ENCODE data around the gene TEP1. TPM values are rescaled to one million over a fixed set of nuclear protein-coding genes. Genes with fewer than 3 reads are reported as not detected.

TEP1 gene
- total RNA-seq, 1 donor = 22.0 TPM

GRCh38 chr14:20387576-20387975 is 25.7 kb downstream of the TEP1 start:
- TF ChIP-seq, protein P1, sequence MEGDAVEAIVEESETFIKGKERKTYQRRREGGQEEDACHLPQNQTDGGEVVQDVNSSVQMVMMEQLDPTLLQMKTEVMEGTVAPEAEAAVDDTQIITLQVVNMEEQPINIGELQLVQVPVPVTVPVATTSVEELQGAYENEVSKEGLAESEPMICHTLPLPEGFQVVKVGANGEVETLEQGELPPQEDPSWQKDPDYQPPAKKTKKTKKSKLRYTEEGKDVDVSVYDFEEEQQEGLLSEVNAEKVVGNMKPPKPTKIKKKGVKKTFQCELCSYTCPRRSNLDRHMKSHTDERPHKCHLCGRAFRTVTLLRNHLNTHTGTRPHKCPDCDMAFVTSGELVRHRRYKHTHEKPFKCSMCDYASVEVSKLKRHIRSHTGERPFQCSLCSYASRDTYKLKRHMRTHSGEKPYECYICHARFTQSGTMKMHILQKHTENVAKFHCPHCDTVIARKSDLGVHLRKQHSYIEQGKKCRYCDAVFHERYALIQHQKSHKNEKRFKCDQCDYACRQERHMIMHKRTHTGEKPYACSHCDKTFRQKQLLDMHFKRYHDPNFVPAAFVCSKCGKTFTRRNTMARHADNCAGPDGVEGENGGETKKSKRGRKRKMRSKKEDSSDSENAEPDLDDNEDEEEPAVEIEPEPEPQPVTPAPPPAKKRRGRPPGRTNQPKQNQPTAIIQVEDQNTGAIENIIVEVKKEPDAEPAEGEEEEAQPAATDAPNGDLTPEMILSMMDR (IDR thresholded peaks at IDR 0.05; ENCODE audit: insufficient read depth, low read depth, low read length) = no peak
- no peak overlapping the region for H3K4me3 ChIP-seq (ENCODE audit: low read depth, low read length)
- no peak for DNase-seq (ENCODE audit: low read depth)

DNA sequence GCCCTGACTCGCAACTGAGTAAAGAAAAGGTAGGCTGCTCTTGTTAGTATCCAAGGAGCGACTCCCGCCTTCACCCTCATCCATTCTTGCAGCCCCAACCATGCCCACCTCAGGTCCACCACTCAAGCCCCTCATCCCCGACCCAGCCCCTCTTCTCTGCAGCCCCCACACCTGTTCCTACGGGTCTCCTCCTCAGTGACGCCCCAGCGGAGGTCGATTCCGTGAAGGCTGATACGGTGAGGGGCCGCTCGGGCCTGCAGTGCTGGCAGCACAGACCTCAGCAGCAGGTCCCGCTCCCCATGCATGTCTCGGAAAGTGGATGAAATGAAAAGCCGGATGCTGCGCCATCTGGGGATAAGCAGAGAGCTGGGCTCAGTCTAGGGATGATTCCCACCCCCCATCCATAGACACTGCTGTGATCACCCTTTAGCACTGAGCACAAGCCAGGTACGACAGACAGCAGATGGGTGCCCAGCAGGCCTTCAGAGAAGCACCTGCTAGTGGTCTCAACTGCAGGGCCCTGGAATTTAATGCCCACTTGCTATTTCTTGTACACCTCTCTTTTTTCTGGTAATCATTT is 26.9 kb downstream of the TEP1 start:
- DNase-seq (ENCODE audit: low read depth) = no peak
- no peak overlapping the region for H3K4me3 ChIP-seq (ENCODE audit: low read depth, low read length)
- TF ChIP-seq, protein P1 (IDR thresholded peaks at IDR 0.05; ENCODE audit: insufficient read depth, low read depth, low read length) = no peak

DNA sequence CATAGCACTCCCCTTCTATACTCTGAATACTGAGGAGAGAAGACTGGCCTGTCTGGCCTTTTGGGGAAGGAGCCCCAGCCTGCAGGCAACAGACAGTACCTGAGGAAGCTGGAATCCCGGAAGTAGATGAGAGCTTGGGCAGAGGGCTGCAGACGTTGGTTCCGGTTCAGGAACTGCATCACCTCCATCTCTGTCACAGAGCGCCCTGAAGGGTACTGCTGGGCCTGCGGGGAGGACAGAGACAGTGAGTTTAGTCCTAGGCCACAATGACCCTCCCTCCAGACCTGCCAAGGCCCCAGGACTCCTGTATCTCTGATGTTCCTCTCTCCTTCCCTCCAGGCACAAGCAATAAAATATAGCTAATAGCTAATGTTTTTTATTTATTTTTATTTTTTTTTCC is 28.4 kb downstream of the TEP1 start:
- TF ChIP-seq, protein P1 (IDR thresholded peaks at IDR 0.05; ENCODE audit: insufficient read depth, low read depth, low read length) = no peak
- no peak for DNase-seq (ENCODE audit: low read depth)

DNA sequence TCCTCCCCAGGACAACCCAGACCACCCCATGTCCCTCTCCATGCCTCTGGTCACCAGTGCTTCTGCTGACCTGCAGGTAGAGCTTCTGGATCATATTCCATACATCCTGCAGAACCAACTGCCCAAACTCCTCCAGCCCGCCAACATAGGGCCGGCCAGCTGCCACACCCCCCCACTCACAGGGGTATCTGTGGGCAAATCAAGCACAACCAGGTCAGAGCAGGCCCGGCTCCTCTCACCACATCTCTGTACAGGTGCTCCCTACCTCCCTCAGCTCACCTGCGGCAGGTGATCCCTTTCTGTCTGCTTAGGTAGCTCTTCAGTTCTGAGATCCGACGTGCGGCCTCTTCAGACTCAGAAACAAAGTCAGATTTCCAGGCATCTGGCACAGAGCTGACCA is 29.0 kb downstream of the TEP1 start:
- TF ChIP-seq, protein P1 (IDR thresholded peaks at IDR 0.05; ENCODE audit: insufficient read depth, low read depth, low read length) = no peak

More for the DNA sequence above, 28.4 kb downstream of the TEP1 start:
- H3K4me3 ChIP-seq (ENCODE audit: low read depth, low read length) = no peak overlapping the region

GRCh38 chr14:20383636-20384035 is 29.7 kb downstream of the TEP1 start:
- TF ChIP-seq, protein P1 (IDR thresholded peaks at IDR 0.05; ENCODE audit: insufficient read depth, low read depth, low read length) = no peak
- DNase-seq (ENCODE audit: low read depth) = no peak
- H3K4me3 ChIP-seq (ENCODE audit: low read depth, low read length) = no peak overlapping the region

More for the DNA sequence above, 29.0 kb downstream of the TEP1 start:
- no peak for DNase-seq (ENCODE audit: low read depth)
- H3K4me3 ChIP-seq (ENCODE audit: low read depth, low read length) = no peak overlapping the region

- no peak overlapping the region for H3K4me3 ChIP-seq (ENCODE audit: low read depth, low read length)
- no peak for DNase-seq (ENCODE audit: low read depth)
- TF ChIP-seq, protein P1 (IDR thresholded peaks at IDR 0.05; ENCODE audit: insufficient read depth, low read depth, low read length) = no peak
These were observed 30.3 kb downstream of the TEP1 start for GRCh38 chr14:20383032-20383431.

DNA sequence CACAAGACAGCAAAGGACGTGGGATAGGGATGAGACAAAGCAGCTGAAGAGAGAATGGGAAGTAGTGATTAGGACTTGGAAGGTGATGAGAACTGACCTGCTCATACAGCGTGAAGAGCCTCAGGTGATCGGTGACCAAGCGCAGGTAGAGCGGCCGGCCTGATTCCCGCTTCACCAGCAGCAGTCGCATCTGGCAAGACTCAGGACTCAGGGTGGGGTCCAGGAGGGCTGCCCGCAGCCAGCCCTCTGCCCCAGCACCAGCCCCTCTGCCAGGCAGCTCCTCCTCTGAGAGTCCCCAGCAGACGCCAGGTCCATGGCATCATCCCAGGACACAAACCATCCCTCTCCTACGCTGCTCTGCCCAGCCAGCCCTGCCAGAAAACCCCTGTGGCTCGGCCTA is 30.8 kb downstream of the TEP1 start:
- TF ChIP-seq, protein P1 (IDR thresholded peaks at IDR 0.05; ENCODE audit: insufficient read depth, low read depth, low read length) = no peak
- no peak for DNase-seq (ENCODE audit: low read depth)
- no peak overlapping the region for H3K4me3 ChIP-seq (ENCODE audit: low read depth, low read length)

Data from fibroblast of villous mesenchyme (primary cell).